GOT3 (cell line): ENCODE data around the gene SURF1.
"Not testable (repeated sequence)": the region's sequence is repeated elsewhere in the genome, so short reads cannot be mapped to it uniquely, and the experiment has no call there.

Source experiments
- DNase-seq: peaks from one replicate; lab custom pipeline; 2025; ENCODE audit warnings: mixed read lengths; lab: John Stamatoyannopoulos, UW

The SURF1 gene

DNA sequence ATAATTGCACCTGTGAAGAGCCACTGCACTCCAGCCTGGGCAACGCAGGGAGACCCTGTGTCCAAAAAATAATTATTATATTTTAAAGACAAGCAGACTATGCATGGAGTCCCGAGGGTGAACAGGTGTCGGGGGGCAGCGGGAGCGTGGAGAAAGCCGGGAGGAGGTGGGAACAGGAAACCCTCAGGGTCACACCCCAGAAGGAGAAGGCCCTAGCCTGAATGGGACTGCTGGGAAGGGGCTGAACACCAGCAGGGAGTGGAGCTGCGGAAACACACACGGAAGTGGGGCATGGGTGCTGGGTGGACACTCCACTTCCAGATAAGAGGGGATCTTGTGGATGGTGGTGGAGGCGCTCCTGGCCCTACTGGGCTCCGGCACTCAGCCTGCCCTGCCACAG lies 33.1 kb downstream of the SURF1 start:
- no peak for DNase-seq

DNA sequence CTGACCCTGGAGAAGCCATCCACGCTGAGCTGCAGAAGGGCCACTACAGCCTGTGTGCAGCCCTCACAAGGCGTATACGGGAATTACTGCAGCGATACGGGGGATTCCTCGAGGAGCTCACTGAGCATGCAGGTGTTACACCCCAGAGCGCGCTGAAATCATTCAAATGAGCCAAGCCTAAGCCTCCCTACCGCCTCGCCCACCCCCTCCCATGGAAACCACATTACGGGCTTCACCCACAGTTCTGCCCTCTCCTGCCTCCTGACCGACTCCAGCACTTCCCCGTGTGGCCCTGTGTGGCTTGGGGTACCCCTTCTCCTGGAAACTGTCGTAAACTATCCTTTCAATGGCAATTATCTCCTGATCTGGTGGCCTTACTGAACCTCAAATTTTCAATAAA lies 33.6 kb downstream of the SURF1 start:
- DNase-seq, result no peak

DNA sequence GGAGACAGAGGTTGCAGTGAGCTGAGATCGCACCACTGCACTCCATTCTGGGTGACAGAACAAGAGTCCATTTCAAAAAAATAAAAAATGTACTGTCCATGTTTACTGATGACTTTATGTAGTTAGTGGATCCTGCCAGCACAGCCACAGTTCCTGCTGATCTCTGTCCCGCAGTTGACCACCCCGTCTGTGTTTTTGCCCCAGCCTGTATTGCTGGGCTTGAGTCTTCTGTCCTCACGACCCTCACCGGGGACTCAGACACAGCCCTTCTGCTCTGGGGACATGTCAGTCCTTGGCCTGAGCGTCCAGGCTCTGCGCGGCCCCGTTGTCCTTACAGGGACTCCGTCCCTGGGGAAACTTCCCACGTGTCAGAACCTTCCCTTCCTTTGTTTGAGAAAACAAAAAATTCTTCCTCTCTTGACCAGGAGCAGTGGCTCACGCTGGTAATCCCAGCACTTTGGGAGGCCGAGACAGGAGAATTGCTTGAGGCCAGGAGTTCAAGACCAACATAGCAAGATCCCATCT lies 34.8 kb downstream of the SURF1 start:
- no peak for DNase-seq

DNA sequence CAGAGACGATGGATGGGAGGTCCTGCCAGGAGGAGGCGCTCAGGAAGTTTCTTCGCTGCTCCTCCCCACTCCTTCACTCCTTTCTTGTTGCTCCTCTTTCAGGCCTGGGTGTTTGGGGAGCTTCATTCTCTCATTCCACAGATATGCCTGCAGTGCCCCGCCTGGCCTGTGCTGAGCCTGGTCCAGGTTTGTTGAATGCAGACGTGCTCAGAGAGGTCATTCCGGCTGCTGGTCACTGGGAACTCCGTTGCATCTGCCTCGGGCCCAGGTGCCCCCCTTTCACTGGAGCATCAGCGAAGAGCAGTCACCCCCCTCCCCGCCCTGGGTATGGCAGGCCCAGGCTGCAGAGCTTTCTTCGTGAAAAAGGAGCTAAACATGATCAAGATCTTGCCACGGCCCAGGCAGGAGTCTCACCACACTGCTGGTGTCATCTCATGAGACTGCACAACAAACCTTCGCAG lies 35.8 kb downstream of the SURF1 start:
- no peak for DNase-seq

DNA sequence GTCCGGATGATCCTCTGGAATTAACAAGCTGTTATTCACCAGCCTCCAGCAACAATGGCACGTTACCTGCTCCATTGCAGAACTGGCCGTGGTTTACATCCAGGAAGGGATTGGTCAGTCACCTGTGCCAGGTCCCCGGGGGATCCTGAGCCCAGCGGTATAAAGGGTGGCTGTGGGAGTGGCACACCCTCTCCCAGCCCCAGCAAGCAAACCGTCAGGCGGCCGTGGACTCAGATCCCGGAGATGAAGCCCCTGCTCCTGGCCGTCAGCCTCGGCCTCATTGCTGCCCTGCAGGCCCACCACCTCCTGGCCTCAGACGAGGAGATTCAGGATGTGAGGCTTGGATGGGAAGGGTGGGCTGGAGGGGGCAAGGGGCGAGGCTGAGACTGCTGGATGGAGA lies 38.7 kb downstream of the SURF1 start:
- not testable (repeated sequence) for DNase-seq

DNA sequence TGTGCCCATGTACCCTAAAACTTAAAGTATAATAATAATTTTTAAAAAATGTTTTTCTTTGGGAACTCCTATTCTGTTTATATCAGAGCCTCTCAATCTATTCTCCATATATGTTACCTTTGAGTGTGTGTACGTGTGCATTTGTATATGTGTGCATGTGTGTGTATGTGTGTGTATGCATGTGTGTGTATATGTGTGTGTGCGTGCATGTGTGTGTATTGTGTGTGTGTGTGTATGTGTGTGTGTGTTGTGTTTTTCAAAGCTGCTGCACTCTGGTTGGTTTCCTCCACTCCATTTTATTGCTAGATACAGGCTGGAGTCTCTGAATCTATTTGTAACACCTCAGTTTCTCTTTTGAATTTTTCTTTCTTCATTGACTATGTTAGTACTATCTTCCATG lies 40.3 kb downstream of the SURF1 start:
- DNase-seq, result no peak

DNA sequence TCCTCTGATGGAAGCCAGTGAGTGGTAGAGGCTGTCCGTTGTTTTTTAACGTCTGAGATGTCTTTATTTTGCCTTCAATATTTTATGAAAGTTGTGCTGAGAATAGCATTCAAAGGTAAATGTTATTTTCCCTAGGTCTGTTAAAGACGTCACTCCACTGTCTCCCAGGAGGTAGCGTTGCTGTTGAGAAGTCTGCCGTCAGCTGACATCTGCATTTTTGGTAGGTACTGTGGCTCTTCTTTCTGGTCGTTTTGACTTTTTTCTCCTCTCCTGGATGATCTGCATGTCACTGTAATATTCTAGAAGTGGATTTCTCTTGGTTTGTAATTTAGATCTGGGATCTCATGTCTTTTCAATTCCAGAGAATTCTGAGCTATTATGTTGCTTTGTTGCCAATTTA lies 46.7 kb downstream of the SURF1 start:
- no peak for DNase-seq

DNA sequence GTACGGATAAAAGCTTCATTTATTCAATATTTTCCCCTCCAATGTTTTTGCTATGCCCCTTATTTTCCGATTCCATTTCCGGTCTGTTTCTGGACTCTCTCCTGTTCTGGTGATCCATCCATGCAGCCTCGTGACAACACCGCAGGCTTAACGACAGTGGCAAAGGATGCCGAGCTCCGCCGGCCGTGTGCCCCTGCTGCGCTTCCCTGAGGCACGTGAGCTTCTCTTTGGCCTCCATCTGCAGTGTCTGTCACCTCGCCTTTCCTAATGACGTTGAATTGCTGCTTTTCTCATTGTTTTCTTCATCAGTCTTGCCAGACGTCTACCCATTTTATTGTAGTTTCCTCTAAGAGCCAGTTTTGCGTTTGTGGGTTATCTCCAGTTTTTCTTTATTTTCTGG lies 49.0 kb downstream of the SURF1 start:
- DNase-seq, result no peak

DNA sequence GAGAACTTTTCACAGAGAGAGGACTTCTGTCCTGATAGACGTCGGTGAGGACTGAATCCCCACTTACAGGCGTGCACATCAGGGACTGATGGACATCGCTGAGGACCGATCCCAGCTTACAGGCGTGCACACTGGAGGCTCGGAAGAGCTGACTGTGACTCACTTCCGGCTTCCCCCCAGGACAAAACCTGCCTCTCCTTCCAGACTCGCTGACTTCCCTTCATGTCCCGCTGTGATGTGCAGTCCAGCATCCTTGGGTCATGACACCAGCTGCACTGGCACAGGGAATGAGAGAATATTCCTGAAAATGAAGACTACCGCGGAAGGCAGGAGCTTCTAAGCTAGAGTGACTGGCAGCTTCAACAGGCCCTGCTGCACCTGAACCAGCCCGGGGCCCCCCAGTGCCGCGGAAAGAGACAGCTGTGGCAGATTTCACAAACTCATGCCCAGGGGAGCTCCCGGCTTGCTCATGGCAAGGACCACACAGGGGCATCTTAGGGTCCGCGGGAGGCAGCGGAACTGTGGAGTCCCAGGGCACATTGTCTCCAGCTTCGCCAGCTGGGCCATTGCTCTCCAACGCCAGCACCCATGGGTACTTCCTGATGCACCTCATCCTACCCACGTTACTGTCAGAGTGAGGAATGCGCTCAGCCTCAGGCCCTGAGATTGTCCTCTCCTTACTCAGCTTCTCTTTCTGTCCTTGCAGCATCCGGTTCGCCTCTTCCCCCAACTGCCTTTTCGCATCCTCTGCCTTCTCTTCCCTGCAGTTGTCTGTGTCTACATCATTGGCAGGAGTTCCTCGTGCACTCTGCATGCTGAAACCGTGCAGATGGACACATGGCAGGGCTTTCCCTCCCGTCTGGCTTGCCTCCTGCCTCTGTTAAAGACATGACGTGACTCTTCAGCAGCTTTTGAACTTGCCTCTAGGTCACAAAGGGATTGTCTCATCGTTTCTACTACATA lies 49.8 kb downstream of the SURF1 start:
- no peak for DNase-seq

DNA sequence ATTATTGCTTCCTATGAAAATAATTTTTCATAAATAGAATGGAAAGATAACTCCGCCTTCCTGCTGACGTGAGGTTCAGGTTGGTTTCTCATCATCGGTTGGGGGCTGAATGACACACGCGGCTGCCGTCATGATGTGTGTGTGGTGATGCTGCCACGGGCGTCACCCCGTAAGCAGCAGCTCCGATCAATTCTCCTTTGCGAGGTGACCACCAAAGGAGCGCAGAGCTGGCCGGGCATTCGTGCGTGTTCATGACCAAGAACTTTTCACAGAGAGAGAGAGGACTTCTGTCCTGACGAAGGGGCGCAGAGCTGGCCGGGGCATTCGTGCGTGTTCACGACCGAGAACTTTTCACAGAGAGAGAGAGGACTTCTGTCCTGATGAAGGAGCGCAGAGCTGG lies 50.6 kb downstream of the SURF1 start:
- no peak for DNase-seq

DNA sequence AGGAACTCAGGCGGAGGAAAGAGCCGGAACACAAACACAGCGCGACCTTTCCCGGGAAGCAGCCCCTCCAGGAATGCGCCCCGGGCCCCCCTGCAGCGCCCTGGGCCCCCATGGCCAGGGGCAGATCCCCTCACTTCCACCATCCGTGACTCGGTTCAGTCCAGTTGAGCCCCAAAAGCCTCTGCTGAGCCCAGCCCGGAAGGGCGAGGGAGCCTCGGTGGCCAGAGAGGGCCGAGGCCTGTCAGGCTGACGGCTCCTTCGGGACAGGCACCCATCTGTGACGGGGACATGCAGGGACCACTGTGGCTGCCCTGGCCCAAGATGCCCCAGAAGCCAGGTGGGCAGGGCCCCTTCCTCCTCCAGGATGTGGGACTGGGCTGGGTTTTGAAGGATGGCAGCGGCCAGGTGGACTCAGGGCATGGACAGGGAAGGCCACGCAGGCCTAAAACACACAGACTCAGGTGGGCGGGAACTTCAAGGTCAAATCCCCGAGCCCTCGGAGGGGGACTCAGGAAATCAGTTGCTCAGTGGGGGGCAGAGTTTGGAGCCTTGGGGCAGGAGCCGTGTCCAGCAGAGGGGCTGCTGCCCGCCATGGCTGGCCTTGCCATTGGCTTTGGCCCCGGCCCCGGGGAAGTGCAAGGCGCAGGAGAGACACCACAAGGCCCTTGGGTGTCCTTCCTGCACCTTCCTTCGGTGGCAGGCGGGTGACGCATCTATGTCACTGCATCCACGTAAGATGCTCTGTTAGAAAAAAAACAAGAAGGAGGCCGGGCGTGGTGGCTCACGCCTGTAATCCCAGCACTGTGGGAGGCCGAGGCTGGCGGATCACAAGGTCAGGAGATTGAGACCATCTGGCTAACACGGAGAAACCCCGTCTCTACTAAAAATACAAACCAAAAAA lies 51.6 kb downstream of the SURF1 start:
- no peak for DNase-seq

DNA sequence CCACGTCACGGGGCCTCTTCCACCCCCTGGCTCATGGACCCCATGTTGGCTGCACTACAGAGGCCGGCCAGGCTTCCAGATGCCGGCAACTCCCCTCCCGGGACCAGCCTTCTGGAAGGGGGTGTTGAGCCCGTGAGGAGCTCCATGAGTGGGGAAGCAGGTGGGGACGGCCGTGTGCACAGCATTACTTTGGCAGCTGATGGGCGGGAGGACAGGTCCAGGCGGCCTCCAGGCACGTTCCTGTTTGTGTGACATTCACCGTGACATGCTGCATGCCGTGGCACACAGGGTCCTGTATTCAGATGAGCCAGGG lies 52.2 kb downstream of the SURF1 start:
- DNase-seq, result no peak

DNA sequence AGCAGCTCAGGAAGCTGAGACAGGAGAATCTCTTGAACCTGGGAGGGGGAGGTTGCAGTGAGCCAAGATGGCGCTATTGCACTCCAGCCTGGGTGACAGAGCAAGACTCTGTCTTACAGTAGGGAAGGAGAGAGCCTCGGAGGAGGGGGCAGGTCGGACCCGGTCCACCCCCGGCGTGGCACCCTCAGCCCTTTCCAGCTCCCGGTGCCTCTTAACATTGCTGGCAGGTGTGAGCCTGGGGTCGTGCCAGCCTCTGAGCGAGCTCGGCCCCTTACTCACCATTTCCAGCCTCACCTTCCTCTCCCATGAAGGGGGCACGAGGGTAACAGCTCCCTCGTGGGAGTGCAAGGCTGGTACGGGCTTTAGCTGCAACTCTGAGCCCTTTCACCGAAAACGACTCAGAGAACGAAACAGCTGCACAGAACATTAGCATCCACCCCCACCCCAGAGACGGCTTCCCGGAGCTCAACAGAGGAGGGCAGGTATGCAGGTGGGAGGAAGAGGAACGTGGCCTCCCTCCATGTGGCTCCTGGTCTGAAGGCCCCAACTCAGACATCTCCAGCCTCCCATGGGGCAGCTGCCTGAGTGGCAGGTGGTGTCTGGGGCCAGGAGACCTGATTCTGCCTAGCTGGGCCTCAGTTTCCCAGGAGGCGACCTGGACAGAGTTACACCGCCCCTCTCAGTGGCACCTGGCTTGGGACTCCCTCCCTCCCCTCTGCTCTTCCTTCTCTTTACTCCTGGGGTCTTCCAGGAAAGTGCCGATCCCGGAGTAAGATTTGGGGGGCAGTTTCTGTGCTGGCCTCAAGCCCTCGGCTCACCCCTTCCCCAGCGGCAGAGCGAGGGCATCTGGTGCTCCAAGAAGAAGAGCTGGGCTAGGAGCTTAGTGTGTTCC lies 52.8 kb downstream of the SURF1 start:
- no peak for DNase-seq
